Stimulated activated CD4-positive, alpha-beta T cell treated with anti-CD3 and anti-CD28 coated beads, Interleukin-4, amount 100 ng/mL, for 24 hours (primary cell): ENCODE data around the gene ZNF850.

Experiments used
- DNase-seq: peaks from one replicate; pipeline ENCODE4 v3.0.0-alpha.2; 2020

Gene ZNF850

DNA sequence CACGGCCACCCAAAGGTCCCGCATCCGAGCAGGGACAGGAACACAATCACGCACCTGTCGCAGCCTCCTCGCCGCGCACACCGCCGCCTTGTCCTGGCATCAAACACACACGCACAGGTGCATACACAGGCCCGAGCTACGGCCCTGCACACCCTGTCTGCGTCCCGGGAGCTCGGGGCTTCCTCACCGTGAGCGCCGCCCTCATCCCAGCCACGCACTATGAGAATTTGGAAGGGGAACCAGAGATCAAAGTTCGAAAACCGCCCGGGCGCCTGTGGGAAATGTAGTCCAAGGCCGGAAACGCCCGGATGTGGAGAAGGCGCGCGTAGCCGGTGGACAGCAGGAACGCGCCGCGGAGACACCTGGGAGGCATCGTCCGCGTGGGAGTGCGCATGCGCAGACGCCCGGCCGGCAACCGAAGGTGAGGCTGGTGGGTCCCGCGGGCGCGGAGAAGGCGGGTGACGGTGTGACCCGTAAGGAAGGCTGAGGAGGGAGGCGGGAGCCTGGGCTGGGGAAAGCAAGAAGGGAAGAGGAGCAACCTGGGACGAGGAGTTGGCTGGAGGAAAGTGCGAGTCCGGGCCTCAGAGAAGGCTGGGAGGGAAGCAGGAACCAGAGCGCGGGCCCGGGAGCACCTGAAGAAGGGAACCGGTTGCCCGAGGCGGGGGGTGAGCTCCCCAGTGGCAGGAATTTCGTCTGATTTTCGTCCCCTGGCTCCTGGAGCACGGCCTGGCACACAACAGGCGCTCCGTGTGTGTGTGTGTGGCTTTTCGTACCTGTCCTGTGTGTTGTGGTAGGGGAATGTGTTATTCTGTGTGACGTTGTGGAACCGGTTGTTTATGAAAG, 85.2 kb downstream of the ZNF850 start, which contains the start of gene ZNF567:
Gene ZNF567 (plus strand): TSS at position 399 of the 843 bp plus-strand sequence. CDS start 7,256 bp downstream, outside the sequence.
- DNase-seq: peak; percentile 99

DNA sequence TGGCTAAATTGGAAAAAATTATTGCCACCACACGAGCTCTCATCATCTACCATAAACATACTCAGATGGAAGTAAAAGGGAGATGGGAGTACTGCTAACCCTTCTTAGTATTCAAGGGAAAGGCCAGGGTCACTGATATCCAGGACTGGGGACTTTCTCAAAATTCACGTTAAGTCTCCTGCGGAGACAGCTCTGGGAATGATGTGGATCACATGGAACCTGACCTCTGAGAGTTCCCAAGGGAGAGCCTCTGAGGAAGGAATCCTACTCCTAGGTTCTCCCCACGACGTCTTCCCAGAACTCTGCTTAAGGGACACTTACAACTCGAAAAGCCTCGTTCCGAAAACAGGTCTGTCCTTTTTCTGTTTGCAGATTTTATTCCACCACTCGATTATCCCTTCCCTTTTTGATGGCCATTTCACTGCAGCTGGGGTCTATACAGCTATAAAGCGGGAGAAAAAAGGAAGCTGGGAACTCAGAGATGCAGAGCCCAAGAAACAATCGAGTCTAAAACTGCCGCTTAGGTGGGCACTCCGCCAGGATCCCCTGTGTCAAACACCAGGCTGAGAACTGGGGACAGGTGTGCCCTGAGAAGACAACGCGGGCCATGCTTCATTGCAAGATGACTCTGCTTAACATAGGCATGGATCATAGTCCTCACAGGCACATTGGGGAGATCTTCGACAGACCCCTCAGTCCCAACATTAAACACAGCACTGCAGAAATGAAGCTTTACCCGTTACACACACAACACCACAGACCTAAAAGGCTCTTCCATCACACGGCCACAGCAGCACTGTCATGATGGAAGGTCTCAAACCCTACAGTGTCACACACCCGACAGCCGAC, 86.0 kb downstream of the ZNF850 start:
- DNase-seq: no peak

DNA sequence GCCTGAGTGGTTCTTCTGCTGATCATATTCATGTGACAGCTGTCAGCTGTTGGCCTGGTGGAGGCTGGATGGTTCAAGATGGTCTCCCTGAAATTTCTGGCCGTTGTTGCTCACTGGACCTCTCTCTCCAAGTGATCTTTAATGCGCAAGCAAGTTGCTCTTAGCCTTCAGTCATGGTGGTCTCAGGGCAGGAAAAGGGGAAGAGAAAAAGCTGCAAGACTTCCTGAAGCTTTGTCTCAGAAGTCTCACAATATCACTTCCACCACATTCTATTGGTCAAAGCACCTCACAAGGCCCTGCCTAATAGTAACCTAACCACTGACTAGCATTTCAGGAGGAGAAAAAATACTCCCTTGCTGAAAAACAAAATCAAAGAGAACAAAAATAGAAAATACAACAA, 86.8 kb downstream of the ZNF850 start:
- no peak for DNase-seq

DNA sequence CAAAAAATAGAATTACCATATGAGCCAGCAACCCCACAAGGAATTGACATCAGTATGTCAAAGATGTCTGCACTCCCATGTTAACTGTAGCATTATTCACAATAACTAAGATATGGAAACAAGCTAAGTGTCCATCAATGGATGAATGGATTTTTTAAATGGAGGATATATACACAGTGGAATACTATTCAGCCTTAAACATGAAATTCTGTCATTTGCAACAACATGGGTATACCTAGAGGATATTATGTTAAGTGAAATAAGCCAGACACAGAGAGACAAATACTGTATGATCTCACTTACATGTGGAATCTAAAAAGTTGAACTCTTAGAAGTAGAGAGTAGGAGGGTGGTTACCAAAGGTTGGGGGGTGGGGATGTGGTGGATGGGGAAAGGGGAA, 93.2 kb downstream of the ZNF850 start:
- DNase-seq: no peak

DNA sequence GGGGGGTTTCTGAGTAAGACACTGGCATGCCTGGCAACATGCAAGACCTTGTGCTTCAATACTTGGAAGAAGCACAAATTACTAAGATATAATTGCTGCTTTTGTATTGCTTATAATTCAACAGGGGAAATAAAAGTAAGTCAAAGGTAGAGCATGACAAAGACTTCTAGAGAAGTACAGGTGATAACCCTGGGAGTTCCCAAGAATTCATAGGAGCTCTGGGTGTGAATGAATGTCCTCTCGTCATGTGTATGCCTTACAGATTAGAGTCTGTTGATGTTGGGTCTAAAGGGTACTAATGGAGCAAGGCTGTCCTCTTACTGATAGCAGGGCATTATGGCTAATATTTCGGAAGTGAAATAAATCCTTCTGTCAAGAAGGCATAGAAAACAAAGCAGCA, 98.4 kb downstream of the ZNF850 start:
- DNase-seq: no peak

DNA sequence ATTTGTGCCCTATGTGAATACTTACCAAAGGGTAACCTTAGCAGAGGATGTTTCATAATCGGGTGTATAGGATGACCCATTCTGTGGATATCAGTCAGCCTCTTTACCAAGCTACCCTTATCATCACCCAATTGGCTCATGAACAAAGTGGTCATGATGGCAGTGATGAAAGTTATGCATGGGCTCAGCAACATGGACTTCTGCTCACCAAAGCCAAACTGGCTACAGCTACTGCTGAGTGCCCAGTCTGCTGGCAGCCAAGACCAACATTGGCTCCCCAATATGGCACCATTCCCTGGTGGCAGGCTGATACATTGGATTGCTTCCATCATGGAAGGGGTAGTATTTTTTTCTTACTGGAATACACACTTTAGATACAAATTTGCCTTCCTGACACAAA, 100.2 kb downstream of the ZNF850 start:
- no peak for DNase-seq

DNA sequence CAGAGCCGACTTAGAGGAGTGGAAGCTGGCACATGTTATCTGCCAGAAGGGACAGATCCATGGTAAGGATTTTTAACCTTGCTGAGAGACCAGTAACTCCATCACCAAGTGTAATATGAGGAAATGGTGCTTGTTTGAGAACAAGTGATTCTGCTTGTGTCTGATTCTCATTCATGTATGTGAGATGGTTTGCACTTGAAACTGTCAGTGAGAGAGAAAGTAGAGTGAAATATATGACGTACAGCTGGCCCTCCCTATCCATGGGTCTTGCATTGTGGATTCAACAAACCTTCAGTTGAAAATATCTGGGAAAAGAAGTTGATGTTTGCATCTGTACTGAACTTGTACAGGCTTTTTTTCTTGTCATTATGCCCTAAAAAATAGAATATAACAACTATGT, 104.0 kb downstream of the ZNF850 start:
- DNase-seq: no peak

DNA sequence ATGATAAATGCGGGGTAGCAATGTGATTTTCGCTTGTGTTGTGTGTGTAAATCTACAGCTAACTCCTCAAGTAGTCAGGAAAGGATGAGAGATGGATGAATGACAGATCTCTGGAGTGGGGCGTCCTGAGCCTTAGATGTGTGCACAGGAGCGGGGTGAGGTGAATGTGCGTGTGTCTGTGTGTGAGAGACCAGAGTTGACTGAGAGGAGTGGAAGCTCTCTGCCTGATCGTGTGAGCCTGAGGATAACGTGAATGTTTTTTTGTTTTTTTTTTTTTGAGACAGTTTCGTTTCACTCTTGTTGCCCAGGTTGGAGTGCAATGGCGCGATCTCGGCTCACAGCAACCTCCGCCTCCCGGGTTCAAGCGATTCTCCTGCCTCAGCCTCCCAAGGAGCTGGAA, 106.8 kb downstream of the ZNF850 start:
- no peak for DNase-seq
